HG03066 (cell line): Measurements from ENCODE around the gene HOXA3.

Experiments
- ATAC-seq: cut with Tn5 transposase; IDR thresholded peaks from one replicate; pipeline ENCODE4 v1.9.1; 2021; ENCODE audit warnings: low read depth; ENCODE audit not compliant: unreplicated experiment

The HOXA3 gene

GRCh38 chr7:27168265-27168947 lies 16.0 kb upstream of the HOXA3 start:
- no peak for ATAC-seq

GRCh38 chr7:27167916-27168264 lies 15.5 kb upstream of the HOXA3 start:
- ATAC-seq, result no peak

GRCh38 chr7:27166531-27167505 lies 14.4 kb upstream of the HOXA3 start:
- no peak for ATAC-seq

- no peak for ATAC-seq
Observed at GRCh38 chr7:27165996-27166530, 13.7 kb upstream of the HOXA3 start.

- no peak for ATAC-seq
Observed at GRCh38 chr7:27165089-27165995, 13.0 kb upstream of the HOXA3 start, which contains the start of gene HOXA9. HOXA9 (minus strand) TSS chr7:27165537; CDS start chr7:27165457, 80 bp downstream.

GRCh38 chr7:27164367-27165088 lies 12.1 kb upstream of the HOXA3 start:
- ATAC-seq, result no peak

GRCh38 chr7:27164045-27164366 lies 11.6 kb upstream of the HOXA3 start:
- no peak for ATAC-seq

GRCh38 chr7:27163288-27164044 lies 11.1 kb upstream of the HOXA3 start:
- no peak for ATAC-seq

GRCh38 chr7:27162561-27163287 lies 10.3 kb upstream of the HOXA3 start:
- no peak for ATAC-seq

GRCh38 chr7:27161721-27162560 lies 9.6 kb upstream of the HOXA3 start:
- ATAC-seq, result no peak

- no peak for ATAC-seq
Observed at GRCh38 chr7:27161214-27161720, 8.9 kb upstream of the HOXA3 start.

- peak; percentile 61 for ATAC-seq
Observed at GRCh38 chr7:27160546-27161213, 8.3 kb upstream of the HOXA3 start.

- ATAC-seq, result no peak
Observed at GRCh38 chr7:27160145-27160545, 7.8 kb upstream of the HOXA3 start.

- no peak for ATAC-seq
Observed at GRCh38 chr7:27159266-27160144, 7.1 kb upstream of the HOXA3 start.

GRCh38 chr7:27158436-27159265 lies 6.3 kb upstream of the HOXA3 start:
- ATAC-seq, result no peak
